IMR-90 (cell line): ENCODE measurements around the gene MON2.

Experiments
- CEBPB ChIP-seq: IDR thresholded peaks from 2 replicates; pipeline ENCODE4 v1.6.1; 2012; ENCODE audit warnings: low read depth, low read length, improper control_type of control experiment
- CHD1 ChIP-seq: IDR thresholded peaks from 2 replicates; pipeline ENCODE4 v1.6.1; 2012; ENCODE audit warnings: low read depth, low read length, improper control_type of control experiment
- FOS ChIP-seq: fragments of 150-350 bp; IDR thresholded peaks from 2 replicates; pipeline ENCODE4 v1.6.1; 2016; ENCODE audit warnings: low read depth, low read length
- MAFK ChIP-seq: IDR thresholded peaks from 2 replicates; pipeline ENCODE4 v1.6.1; 2012; ENCODE audit warnings: low read depth, low read length, improper control_type of control experiment
- MAZ ChIP-seq: IDR thresholded peaks from 2 replicates; pipeline ENCODE4 v1.6.1; 2012; ENCODE audit warnings: low read depth, mild to moderate bottlenecking, low read length, improper control_type of control experiment, moderate library complexity, borderline replicate concordance
- MXI1 ChIP-seq: IDR thresholded peaks from 2 replicates; pipeline ENCODE4 v1.6.1; 2012; ENCODE audit warnings: low read depth, mild to moderate bottlenecking, low read length, moderate library complexity, borderline replicate concordance
- POLR2A ChIP-seq: IDR thresholded peaks from 2 replicates; pipeline ENCODE4 v1.6.1; 2012; ENCODE audit warnings: mild to moderate bottlenecking, low read depth, low read length
- RAD21 ChIP-seq: IDR thresholded peaks from 2 replicates; pipeline ENCODE4 v1.6.1; 2012; ENCODE audit warnings: low read length, improper control_type of control experiment
- RCOR1 ChIP-seq: IDR thresholded peaks from 2 replicates; pipeline ENCODE4 v1.6.1; 2012; ENCODE audit warnings: mild to moderate bottlenecking, low read length, improper control_type of control experiment; ENCODE audit not compliant: insufficient replicate concordance
- RFX5 ChIP-seq: IDR thresholded peaks from 2 replicates; pipeline ENCODE4 v1.8.0; 2012; ENCODE audit warnings: low read depth, mild to moderate bottlenecking, low read length, moderate library complexity
- SMC3 ChIP-seq: fragments of 150-350 bp; IDR thresholded peaks from 2 replicates; pipeline ENCODE4 v1.6.1; 2016; ENCODE audit warnings: low read depth, mild to moderate bottlenecking, antibody characterized with exemption, low read length, moderate library complexity
- TF ChIP-seq, protein P1 (sequence below): conservative IDR thresholded peaks from 2 replicates; pipeline ENCODE4 v1.5.1; 2012; ENCODE audit warnings: mild to moderate bottlenecking, low read depth, low read length, improper control_type of control experiment
- TF ChIP-seq, protein P2 (sequence below): fragments of 150-350 bp; IDR thresholded peaks from 2 replicates; pipeline ENCODE4 v1.6.1; 2016; ENCODE audit warnings: low read depth, mild to moderate bottlenecking, low read length, moderate library complexity, borderline replicate concordance
- TF ChIP-seq, protein P3 (sequence below): fragments of 150-350 bp; IDR thresholded peaks from 2 replicates; pipeline ENCODE4 v1.6.1; 2017; ENCODE audit warnings: mild to moderate bottlenecking, antibody characterized with exemption, low read length, low read depth

DNA sequence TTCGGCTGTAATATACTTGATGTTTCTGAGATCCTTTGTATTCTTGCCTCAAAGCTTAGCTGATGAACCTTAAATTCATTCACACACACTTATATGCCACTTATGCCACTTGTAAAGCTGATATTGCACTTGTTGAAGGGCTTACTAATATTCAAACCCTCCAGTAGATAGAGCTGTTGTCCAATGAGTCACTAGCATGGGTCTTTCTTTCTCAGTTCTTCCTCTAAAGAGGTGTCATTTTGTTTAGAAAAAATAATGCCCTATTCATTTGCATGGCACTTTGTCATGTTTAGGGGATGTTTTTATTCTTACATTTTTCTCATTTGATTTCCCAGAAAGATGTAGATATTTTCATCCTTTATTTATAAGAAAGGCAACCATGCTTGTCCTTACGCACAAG lies 56.4 kb downstream of the MON2 start:
- TF ChIP-seq, protein P1, sequence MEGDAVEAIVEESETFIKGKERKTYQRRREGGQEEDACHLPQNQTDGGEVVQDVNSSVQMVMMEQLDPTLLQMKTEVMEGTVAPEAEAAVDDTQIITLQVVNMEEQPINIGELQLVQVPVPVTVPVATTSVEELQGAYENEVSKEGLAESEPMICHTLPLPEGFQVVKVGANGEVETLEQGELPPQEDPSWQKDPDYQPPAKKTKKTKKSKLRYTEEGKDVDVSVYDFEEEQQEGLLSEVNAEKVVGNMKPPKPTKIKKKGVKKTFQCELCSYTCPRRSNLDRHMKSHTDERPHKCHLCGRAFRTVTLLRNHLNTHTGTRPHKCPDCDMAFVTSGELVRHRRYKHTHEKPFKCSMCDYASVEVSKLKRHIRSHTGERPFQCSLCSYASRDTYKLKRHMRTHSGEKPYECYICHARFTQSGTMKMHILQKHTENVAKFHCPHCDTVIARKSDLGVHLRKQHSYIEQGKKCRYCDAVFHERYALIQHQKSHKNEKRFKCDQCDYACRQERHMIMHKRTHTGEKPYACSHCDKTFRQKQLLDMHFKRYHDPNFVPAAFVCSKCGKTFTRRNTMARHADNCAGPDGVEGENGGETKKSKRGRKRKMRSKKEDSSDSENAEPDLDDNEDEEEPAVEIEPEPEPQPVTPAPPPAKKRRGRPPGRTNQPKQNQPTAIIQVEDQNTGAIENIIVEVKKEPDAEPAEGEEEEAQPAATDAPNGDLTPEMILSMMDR, result peak; percentile 18; the same call in 1 of the 2 replicates
- TF ChIP-seq RFX5, result no peak
- no peak for TF ChIP-seq MXI1
- TF ChIP-seq CEBPB, result no peak
- TF ChIP-seq MAFK, result no peak
- TF ChIP-seq, protein P2, sequence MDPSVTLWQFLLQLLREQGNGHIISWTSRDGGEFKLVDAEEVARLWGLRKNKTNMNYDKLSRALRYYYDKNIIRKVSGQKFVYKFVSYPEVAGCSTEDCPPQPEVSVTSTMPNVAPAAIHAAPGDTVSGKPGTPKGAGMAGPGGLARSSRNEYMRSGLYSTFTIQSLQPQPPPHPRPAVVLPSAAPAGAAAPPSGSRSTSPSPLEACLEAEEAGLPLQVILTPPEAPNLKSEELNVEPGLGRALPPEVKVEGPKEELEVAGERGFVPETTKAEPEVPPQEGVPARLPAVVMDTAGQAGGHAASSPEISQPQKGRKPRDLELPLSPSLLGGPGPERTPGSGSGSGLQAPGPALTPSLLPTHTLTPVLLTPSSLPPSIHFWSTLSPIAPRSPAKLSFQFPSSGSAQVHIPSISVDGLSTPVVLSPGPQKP, result no peak
- TF ChIP-seq POLR2A, result no peak
- no peak for TF ChIP-seq SMC3
- TF ChIP-seq, protein P3, sequence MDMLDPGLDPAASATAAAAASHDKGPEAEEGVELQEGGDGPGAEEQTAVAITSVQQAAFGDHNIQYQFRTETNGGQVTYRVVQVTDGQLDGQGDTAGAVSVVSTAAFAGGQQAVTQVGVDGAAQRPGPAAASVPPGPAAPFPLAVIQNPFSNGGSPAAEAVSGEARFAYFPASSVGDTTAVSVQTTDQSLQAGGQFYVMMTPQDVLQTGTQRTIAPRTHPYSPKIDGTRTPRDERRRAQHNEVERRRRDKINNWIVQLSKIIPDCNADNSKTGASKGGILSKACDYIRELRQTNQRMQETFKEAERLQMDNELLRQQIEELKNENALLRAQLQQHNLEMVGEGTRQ, result no peak
- no peak for TF ChIP-seq CHD1
- TF ChIP-seq FOS, result no peak
- TF ChIP-seq RAD21, result peak; percentile 31
- no peak for TF ChIP-seq RCOR1
- no peak for TF ChIP-seq MAZ
